GM21423 (cell line): ENCODE measurements around the gene SLC18A2.

ENCODE experiments used
- ATAC-seq: cut with Tn5 transposase; IDR thresholded peaks from one replicate; pipeline ENCODE4 v1.9.1; 2021; ENCODE audit warnings: mild to moderate bottlenecking, moderate library complexity; ENCODE audit not compliant: unreplicated experiment

SLC18A2 gene

DNA sequence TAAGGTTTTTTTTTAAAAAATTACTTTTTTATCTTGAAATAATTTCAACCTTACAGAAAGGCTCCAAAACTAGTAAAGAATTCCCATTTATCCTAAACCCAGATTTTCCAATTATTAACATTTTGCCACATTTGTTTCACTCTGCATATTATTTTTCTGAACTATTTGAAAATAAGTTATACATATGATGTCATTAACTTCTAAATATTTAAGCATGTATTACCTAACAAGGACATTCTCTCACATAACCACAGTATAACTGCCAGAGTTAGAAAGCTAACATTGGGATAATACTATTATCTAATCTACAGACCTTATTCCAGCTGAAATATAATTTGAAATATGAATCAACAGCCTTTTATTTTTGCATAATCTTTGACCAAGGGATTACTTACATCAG, 65.8 kb downstream of the SLC18A2 start:
- ATAC-seq: no peak

DNA sequence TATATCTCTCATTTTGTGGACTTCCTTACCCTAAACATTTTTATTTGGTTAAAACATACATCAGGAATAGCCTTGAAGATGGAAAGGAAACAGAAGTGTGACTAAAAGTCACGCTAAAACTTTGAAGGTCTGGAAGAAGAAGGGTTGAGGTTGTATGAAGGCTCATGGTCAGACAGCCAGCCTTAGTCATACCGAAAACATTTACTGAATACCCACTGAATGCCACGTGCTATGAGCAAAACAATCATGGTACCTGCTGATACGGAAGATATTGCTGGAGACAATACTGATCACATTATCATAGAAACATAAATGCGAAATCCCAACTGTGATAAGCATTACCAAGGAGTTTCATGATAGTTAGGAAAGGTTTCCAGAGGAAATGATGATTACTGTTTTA, 70.3 kb downstream of the SLC18A2 start:
- no peak for ATAC-seq

- ATAC-seq: no peak
Observed at GRCh38 chr10:117312430-117312829, 71.5 kb downstream of the SLC18A2 start.

GRCh38 chr10:117313641-117314040, 72.7 kb downstream of the SLC18A2 start:
- ATAC-seq: no peak

- ATAC-seq: no peak
Observed at GRCh38 chr10:117316701-117317100, 75.8 kb downstream of the SLC18A2 start.

- no peak for ATAC-seq
Observed at GRCh38 chr10:117318909-117319308, 78.0 kb downstream of the SLC18A2 start.

GRCh38 chr10:117320050-117320665, 79.2 kb downstream of the SLC18A2 start:
- ATAC-seq: no peak

GRCh38 chr10:117322260-117322659, 81.3 kb downstream of the SLC18A2 start:
- no peak for ATAC-seq

DNA sequence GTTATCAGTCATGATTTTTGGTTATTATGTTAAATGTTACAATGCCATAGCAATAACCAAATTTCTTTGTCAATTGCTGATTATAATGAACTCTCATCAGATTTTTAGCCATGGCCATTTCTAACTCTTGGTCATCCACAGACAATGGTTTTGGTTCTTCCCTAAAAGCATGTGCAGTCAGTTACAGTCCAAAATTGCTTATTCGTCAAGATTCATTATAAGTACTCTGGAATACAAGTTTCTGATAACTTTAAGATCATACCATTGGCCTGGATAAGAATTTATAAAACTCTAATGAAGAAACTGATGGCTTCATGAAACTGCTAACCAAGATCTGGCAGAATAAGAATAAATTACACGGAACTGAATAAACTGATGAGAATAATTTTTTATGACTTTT, 83.5 kb downstream of the SLC18A2 start:
- ATAC-seq: no peak

DNA sequence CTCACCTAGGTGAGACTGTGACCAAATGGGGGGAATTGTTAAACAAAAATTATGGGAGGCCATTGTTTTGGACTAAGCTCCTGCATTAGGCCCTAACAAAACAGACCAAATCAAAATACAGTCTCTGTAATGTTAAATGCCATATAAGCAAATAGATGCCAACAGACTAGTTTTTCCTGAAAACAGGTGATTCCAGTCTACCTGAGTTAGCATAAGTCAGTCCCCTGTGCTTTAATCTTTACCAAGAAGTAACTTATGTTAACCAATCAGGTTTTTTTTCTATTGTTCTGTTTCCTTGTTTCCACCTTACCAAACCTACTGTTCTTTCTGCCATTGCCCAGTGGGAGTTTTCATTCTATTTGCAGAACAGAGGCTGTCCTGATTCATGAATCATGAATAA, 86.3 kb downstream of the SLC18A2 start:
- ATAC-seq: no peak
